Neural crest cell (in vitro differentiated cells): ENCODE measurements around the gene NHLRC4. TPM values are rescaled to one million over a fixed set of nuclear protein-coding genes. Genes with fewer than 3 reads are reported as not detected.
A peak's percentile ranks its signal among the peaks of the same experiment; 100 is the strongest.

Experiments
- DNase-seq: peaks from one replicate; pipeline ENCODE4 v3.0.0; 2021; ENCODE audit warnings: low read depth, mixed read lengths, low spot score
- H3K27ac Mint-ChIP-seq: one replicate; pipeline ENCODE4 v1.8.0; 2021; ENCODE audit warnings: mild to moderate bottlenecking, mixed read lengths; ENCODE audit not compliant: unreplicated experiment
- H3K27me3 Mint-ChIP-seq: 2 replicates; pipeline ENCODE4 v1.8.0; 2021; ENCODE audit warnings: low read depth, mild to moderate bottlenecking, mixed read lengths
- H3K36me3 Mint-ChIP-seq: 2 replicates; pipeline ENCODE4 v1.8.0; 2021; ENCODE audit warnings: low read depth, mild to moderate bottlenecking, mixed read lengths
- H3K4me1 Mint-ChIP-seq: 2 replicates; pipeline ENCODE4 v1.8.0; 2021; ENCODE audit warnings: mixed read lengths
- H3K4me3 Mint-ChIP-seq: one replicate; pipeline ENCODE4 v1.8.0; 2021; ENCODE audit warnings: mild to moderate bottlenecking, mixed read lengths
- H3K9me3 Mint-ChIP-seq: 2 replicates; pipeline ENCODE4 v1.8.0; 2021; ENCODE audit warnings: mixed read lengths
- CTCF ChIP-seq: fragments of 200-600 bp; sonication (generic); conservative IDR thresholded peaks from 2 replicates; pipeline ENCODE4 v1.5.0; 2021; ENCODE audit warnings: antibody characterized with exemption, mild to moderate bottlenecking
- total RNA-seq: library from RNA; stranded (reverse); gene quantifications from 2 replicates; pipeline ENCODE4 v1.2.1, GENCODE V29; 2021

Gene NHLRC4
- total RNA-seq, 1 donor from 2014 or later, result 0.86 TPM

DNA sequence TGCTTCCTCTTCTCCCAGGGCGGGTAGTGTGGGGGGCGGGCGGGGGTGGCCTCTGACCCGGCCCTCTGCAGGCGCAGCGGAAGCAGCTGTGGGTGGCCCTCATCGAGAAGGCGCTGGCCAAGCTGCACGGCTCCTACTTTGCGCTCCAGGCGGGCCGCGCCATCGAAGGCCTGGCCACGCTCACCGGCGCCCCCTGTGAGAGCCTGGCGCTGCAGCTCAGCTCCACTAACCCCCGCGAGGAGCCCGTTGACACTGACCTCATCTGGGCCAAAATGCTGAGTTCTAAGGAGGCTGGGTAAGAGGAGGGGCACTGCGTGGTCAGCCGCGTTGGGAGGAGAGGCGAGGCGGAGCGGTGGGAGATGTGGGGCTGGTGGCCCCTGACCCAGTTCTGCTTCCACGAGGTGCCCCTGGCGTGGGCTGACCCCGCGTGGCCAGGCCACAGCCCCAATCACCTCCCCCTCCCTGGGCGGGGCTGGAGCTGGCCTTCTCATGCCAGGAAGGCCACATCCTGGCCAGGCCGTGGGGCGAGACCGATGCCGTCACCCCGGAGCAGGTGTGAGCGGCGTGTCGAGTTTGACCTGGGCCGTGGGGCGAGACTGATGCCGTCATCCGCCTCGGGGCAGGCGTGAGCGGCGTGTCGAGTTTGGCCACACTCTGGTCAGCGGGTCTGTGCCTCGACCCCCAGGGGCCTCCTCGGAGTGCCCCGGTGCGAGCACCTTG, 17.1 kb upstream of the NHLRC4 start:
- H3K4me3 Mint-ChIP-seq, result no peak overlapping the region
- H3K4me1 Mint-ChIP-seq, result peaks cover 6% of the 10 kb centered on the region
- H3K27me3 Mint-ChIP-seq, result no peaks in the 10 kb centered on the region
- TF ChIP-seq CTCF, result no peak
- no peaks in the 10 kb centered on the region for H3K36me3 Mint-ChIP-seq
- no peak for DNase-seq
- H3K9me3 Mint-ChIP-seq, result no peaks in the 10 kb centered on the region
- H3K27ac Mint-ChIP-seq, result no peak overlapping the region

DNA sequence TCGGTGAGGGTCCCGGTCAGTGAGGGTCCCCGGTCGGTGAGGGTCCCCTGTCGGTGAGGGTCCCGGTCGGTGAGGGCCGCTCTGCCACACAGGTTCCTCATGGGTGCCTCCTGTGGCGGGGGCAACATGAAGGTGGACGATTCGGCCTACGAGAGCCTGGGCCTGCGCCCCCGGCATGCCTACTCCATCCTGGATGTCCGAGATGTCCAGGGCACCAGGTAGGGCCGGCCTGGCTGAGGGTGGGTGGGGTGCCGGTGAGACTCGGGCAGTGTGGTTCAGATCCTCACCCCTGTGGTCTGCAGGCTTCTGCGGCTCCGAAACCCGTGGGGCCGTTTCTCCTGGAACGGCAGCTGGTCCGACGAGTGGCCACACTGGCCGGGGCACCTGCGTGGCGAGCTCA, 15.6 kb upstream of the NHLRC4 start:
- peaks cover 7% of the 10 kb centered on the region for H3K4me1 Mint-ChIP-seq
- H3K9me3 Mint-ChIP-seq, result no peaks in the 10 kb centered on the region
- H3K4me3 Mint-ChIP-seq, result no peak overlapping the region
- H3K27ac Mint-ChIP-seq, result no peak overlapping the region
- no peak for DNase-seq
- H3K36me3 Mint-ChIP-seq, result no peaks in the 10 kb centered on the region
- H3K27me3 Mint-ChIP-seq, result no peaks in the 10 kb centered on the region
- TF ChIP-seq CTCF, result no peak

DNA sequence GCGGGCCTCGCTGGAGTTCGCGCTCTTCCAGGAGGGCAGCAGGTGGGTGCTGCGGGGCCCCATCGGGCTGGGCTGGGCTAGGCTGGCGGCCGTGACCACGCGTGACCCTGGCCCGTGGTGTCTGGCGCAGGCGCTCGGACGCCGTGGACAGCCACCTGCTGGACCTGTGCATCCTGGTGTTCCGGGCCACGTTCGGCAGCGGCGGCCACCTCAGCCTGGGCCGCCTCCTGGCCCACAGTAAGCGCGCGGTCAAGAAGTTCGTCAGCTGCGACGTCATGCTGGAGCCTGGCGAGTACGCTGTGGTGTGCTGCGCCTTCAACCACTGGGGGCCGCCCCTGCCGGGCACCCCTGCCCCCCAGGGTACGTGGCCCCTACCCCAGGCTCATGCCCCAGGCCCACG, 14.6 kb upstream of the NHLRC4 start:
- Mint-ChIP-seq H3K36me3 (no peaks in the 10 kb centered on the region), H3K27ac (no peak overlapping the region), H3K4me1 (peaks cover 7% of the 10 kb centered on the region), H3K27me3 (peaks cover 2% of the 10 kb centered on the region), H3K9me3 (no peaks in the 10 kb centered on the region), H3K4me3 (no peak overlapping the region)
- no peak for DNase-seq
- TF ChIP-seq CTCF, result no peak

- H3K27me3 Mint-ChIP-seq, result peaks cover 13% of the 10 kb centered on the region
- H3K4me1 Mint-ChIP-seq, result peaks cover 10% of the 10 kb centered on the region
- no peaks in the 10 kb centered on the region for H3K36me3 Mint-ChIP-seq
- no peak for TF ChIP-seq CTCF
- no peak overlapping the region for H3K4me3 Mint-ChIP-seq
- no peaks in the 10 kb centered on the region for H3K9me3 Mint-ChIP-seq
- H3K27ac Mint-ChIP-seq, result no peak overlapping the region
- DNase-seq, result no peak
Measured at GRCh38 chr16:553601-554296, 13.1 kb upstream of the NHLRC4 start.

GRCh38 chr16:554297-554621, 12.5 kb upstream of the NHLRC4 start:
- H3K36me3 Mint-ChIP-seq, result no peaks in the 10 kb centered on the region
- no peak overlapping the region for H3K27ac Mint-ChIP-seq

More at GRCh38 chr16:554297-554621, 12.5 kb upstream of the NHLRC4 start:
- no peak for TF ChIP-seq CTCF
- Mint-ChIP-seq H3K4me1 (peaks cover 10% of the 10 kb centered on the region), H3K27me3 (peaks cover 18% of the 10 kb centered on the region), H3K9me3 (no peaks in the 10 kb centered on the region), H3K4me3 (peak overlapping the region; percentile 53)
- DNase-seq, result no peak
